Liver (tissue), 3 donors: ENCODE measurements around the gene PLEKHA7.
A peak's percentile ranks its signal among the peaks of the same experiment; 100 is the strongest.
"Not testable (repeated sequence)": the region's sequence is repeated elsewhere in the genome, so short reads cannot be mapped to it uniquely, and the experiment has no call there.

ENCODE experiments used
- HNF4A ChIP-seq, 2 donors: conservative IDR thresholded peaks; 2 replicates each; pipeline ENCODE4 v1.6.1; 2016; ENCODE audit warnings: antibody characterized with exemption in 2 of 2, mild to moderate bottlenecking in 2 of 2
- JUND ChIP-seq, 2 donors: IDR thresholded peaks; 2 replicates each; pipeline ENCODE4 v1.6.1; 2016; ENCODE audit warnings: antibody characterized with exemption in 2 of 2
- MAX ChIP-seq: IDR thresholded peaks from 2 replicates; pipeline ENCODE4 v1.6.1; 2016; ENCODE audit warnings: antibody characterized with exemption
- YY1 ChIP-seq: IDR thresholded peaks from 2 replicates; pipeline ENCODE4 v1.6.1; 2016; ENCODE audit warnings: antibody characterized with exemption, mild to moderate bottlenecking
- TF ChIP-seq, protein P1 (sequence below): fragments of 150-350 bp; IDR thresholded peaks from 2 replicates; pipeline ENCODE4 v1.5.1; 2017; ENCODE audit warnings: improper control_type of control experiment, low read depth, low read length; ENCODE audit not compliant: missing input control
- donor health status: healthy.
- donor health status: healthy.

GRCh38 chr11:17048491-17048890, 34.3 kb upstream of the PLEKHA7 start:
- TF ChIP-seq, protein P1, sequence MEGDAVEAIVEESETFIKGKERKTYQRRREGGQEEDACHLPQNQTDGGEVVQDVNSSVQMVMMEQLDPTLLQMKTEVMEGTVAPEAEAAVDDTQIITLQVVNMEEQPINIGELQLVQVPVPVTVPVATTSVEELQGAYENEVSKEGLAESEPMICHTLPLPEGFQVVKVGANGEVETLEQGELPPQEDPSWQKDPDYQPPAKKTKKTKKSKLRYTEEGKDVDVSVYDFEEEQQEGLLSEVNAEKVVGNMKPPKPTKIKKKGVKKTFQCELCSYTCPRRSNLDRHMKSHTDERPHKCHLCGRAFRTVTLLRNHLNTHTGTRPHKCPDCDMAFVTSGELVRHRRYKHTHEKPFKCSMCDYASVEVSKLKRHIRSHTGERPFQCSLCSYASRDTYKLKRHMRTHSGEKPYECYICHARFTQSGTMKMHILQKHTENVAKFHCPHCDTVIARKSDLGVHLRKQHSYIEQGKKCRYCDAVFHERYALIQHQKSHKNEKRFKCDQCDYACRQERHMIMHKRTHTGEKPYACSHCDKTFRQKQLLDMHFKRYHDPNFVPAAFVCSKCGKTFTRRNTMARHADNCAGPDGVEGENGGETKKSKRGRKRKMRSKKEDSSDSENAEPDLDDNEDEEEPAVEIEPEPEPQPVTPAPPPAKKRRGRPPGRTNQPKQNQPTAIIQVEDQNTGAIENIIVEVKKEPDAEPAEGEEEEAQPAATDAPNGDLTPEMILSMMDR: not testable (repeated sequence)
- not testable (repeated sequence) for TF ChIP-seq JUND (IDR thresholded peaks at IDR 0.05); YY1; MAX
- peak in 1 of 2 donors; percentile 11 for TF ChIP-seq HNF4A (conservative IDR thresholded peaks at IDR 0.05)
